Endothelial cell of umbilical vein (primary cell): ENCODE results near the gene SNX4. TPM values are rescaled to one million over a fixed set of nuclear protein-coding genes. Genes with fewer than 3 reads are reported as not detected.

ENCODE experiments used
- BruUV-seq: library from RNA; stranded (reverse); fragments of 400-500 nt; replicated peaks from 2 replicates; lab custom pipeline; 2021; lab: Mats Ljungman, UMichigan
- CTCF ChIA-PET: fragments of 300-600, 350-600 bp; sonication (Branson Sonifier 250); formaldehyde crosslinking; loops from one replicate; lab custom pipeline; 2021; ENCODE audit warnings: antibody characterized with exemption, inconsistent platforms; lab: Charles Lee
- POLR2A ChIA-PET: fragments of 300-600, 350-600 bp; sonication (Branson Sonifier 250); formaldehyde crosslinking; loops from one replicate; lab custom pipeline; 2021; ENCODE audit warnings: antibody characterized with exemption, inconsistent platforms; lab: Charles Lee
- DNase-seq: peaks from one replicate; pipeline ENCODE4 v3.0.0-alpha.2; 2011; ENCODE audit warnings: low read depth, low spot score
- FAIRE-seq: peaks from 2 replicates; lab custom pipeline; 2011; peaks lifted over from hg19 to GRCh38; lab: Jason Lieb, UNC
- H2AFZ ChIP-seq: 2 replicates; pipeline ENCODE4 v1.6.0; 2012; ENCODE audit warnings: low read depth, low read length, control low read depth, inconsistent platforms
- H3K27ac ChIP-seq: 2 replicates; pipeline ENCODE4 v1.5.1; 2011; ENCODE audit warnings: low read depth, mild to moderate bottlenecking, control low read depth, low read length, moderate library complexity; ENCODE audit not compliant: insufficient read depth
- H3K27me3 ChIP-seq, 2 experiments: 2 replicates each; pipeline versions ENCODE4 v1.6.0 to v1.6.1; 2011; ENCODE audit warnings: low read length in 2 of 2, mixed read lengths in 1 of 2; ENCODE audit not compliant: control insufficient read depth in 2 of 2, insufficient read depth in 2 of 2
- H3K36me3 ChIP-seq, 2 experiments: 2 replicates in 1 of 2; 3 replicates in 1 of 2; pipeline ENCODE4 v1.5.1; 2011; ENCODE audit warnings: low read length in 2 of 2, mild to moderate bottlenecking in 1 of 2, moderate library complexity in 1 of 2; ENCODE audit not compliant: control insufficient read depth in 2 of 2, insufficient read depth in 2 of 2; ENCODE audit errors: extremely low read depth in 1 of 2
- H3K4me1 ChIP-seq: 3 replicates; pipeline ENCODE4 v1.5.1; 2011; ENCODE audit warnings: mild to moderate bottlenecking, low read length; ENCODE audit not compliant: control insufficient read depth, insufficient read depth; ENCODE audit errors: extremely low read depth
- H3K4me2 ChIP-seq: 2 replicates; pipeline ENCODE4 v1.6.1; 2011; ENCODE audit warnings: low read length, control low read depth, mixed read lengths; ENCODE audit not compliant: insufficient read depth
- H3K4me3 ChIP-seq, 3 experiments: fragments of 200-600 bp in 1 of 3; sonication (generic), shearing (Covaris generic) in 1 of 3; replicated peaks in 1 of 3; 2 replicates each; pipeline ENCODE4 v1.5.1; 2011 to 2016; ENCODE audit warnings: control low read depth in 3 of 3, low read length in 3 of 3, mild to moderate bottlenecking in 2 of 3, inconsistent platforms in 1 of 3, low read depth in 1 of 3, moderate library complexity in 1 of 3; ENCODE audit not compliant: insufficient read depth in 1 of 3
- H3K79me2 ChIP-seq: 2 replicates; pipeline ENCODE4 v1.6.0; 2012; ENCODE audit warnings: low read length, inconsistent platforms; ENCODE audit not compliant: control insufficient read depth, insufficient read depth
- H3K9ac ChIP-seq: replicated peaks from 2 replicates; pipeline ENCODE3; 2011; ENCODE audit warnings: low read length, control low read depth; ENCODE audit not compliant: insufficient read depth; ENCODE audit errors: extremely low read depth
- H3K9me1 ChIP-seq: replicated peaks from 3 replicates; pipeline ENCODE4 v1.6.0; 2011; ENCODE audit warnings: mild to moderate bottlenecking, low read length; ENCODE audit not compliant: control insufficient read depth, insufficient read depth; ENCODE audit errors: extremely low read depth
- H3K9me3 ChIP-seq: replicated peaks from 2 replicates; pipeline ENCODE4 v1.5.1; 2012; ENCODE audit warnings: low read length, inconsistent platforms; ENCODE audit not compliant: control insufficient read depth, insufficient read depth
- H4K20me1 ChIP-seq: replicated peaks from 2 replicates; pipeline ENCODE3; 2011; ENCODE audit warnings: mild to moderate bottlenecking, low read length; ENCODE audit not compliant: control insufficient read depth, insufficient read depth; ENCODE audit errors: extremely low read depth
- CTCF ChIP-seq, 2 donors: IDR thresholded peaks; 1 replicate in 1 of 2; 2 replicates in 1 of 2; pipeline ENCODE4 v1.5.1; 2011; ENCODE audit warnings: low read length in 2 of 2, mild to moderate bottlenecking in 2 of 2, moderate library complexity in 2 of 2, control low read depth in 1 of 2, inconsistent platforms in 1 of 2, low read depth in 1 of 2; ENCODE audit not compliant: insufficient read depth in 1 of 2; ENCODE audit errors: extremely low read depth in 1 of 2
- EZH2 ChIP-seq: IDR thresholded peaks from 2 replicates; pipeline ENCODE4 v1.6.1; 2012; ENCODE audit warnings: borderline replicate concordance, low read depth, mild to moderate bottlenecking, moderate library complexity, low read length, inconsistent platforms; ENCODE audit not compliant: severe bottlenecking
- FOS ChIP-seq: IDR thresholded peaks from 2 replicates; pipeline ENCODE4 v1.6.1; 2011; ENCODE audit warnings: mild to moderate bottlenecking, low read length, moderate library complexity, borderline replicate concordance; ENCODE audit not compliant: insufficient read depth
- GATA2 ChIP-seq: IDR thresholded peaks from 2 replicates; pipeline ENCODE4 v1.7.0; 2011; ENCODE audit warnings: low read depth, mild to moderate bottlenecking, moderate library complexity, mixed read lengths, low read length; ENCODE audit not compliant: insufficient read length, insufficient read depth
- JUN ChIP-seq: IDR thresholded peaks from 2 replicates; pipeline ENCODE4 v1.6.1; 2011; ENCODE audit warnings: borderline replicate concordance, low read depth; ENCODE audit not compliant: insufficient read length, insufficient read depth
- MAX ChIP-seq: IDR thresholded peaks from 2 replicates; pipeline ENCODE4 v1.6.1; 2011; ENCODE audit not compliant: insufficient read depth, insufficient read length
- MYC ChIP-seq: IDR thresholded peaks from one replicate; pipeline ENCODE4 v1.6.1; 2011; ENCODE audit warnings: mild to moderate bottlenecking, low read depth, low read length
- POLR2A ChIP-seq: IDR thresholded peaks from 2 replicates; pipeline ENCODE4 v1.6.1; 2012; ENCODE audit warnings: low read depth, mild to moderate bottlenecking, control low read depth, low read length
- POLR2AphosphoS5 ChIP-seq: IDR thresholded peaks from 2 replicates; pipeline ENCODE4 v1.6.1; 2012; ENCODE audit warnings: low read depth, mild to moderate bottlenecking, control low read depth, low read length, moderate library complexity; ENCODE audit not compliant: insufficient read depth
- dilution Hi-C: fragments of 300-500 bp; cut with MboI; formaldehyde crosslinking; loops from one replicate; pipeline ENCODE4 v1.15.0; 2019; ENCODE audit warnings: low sequenced_read_pairs; ENCODE audit not compliant: extremely low pct_ligation_motif_present
- intact Hi-C: fragments of 100-400 bp; cut with micrococcal nuclease; formaldehyde crosslinking; loops from one replicate; pipeline ENCODE4 v1.10.0; 2022
- polyA plus RNA-seq, 4 experiments: library from polyadenylated mRNA; depleted of rRNA in 3 of 4; stranded (reverse) in 3 of 4; unstranded in 1 of 4; fragments of >200 nt; gene quantifications; 2 replicates each; pipeline versions ENCODE4 v1.2.1 to v1.2.3, GENCODE V29; 2011 to 2012; ENCODE audit warnings: missing spikeins in 1 of 4
- total RNA-seq: library from RNA; stranded (reverse); gene quantifications from 2 replicates; pipeline ENCODE4 v1.2.3, GENCODE V29; 2021

Gene SNX4
- total and polyA plus RNA-seq, 2 donors (not counting 3 experiments of a cell fraction or from before 2014, with no cell fraction given), result 7.5 to 39.2 TPM

- ChIA-PET POLR2A (no interaction called here), CTCF (interaction anchor here (1.0 to 1.2 kb wide), 2 partner anchors 21 to 513 kb away, joined by 3 to 4 read pairs; no protein-coding TSS in a partner anchor)
- intact Hi-C loops (no loop called here), dilution Hi-C loops (no loop called here)
- no peak overlapping the region for H3K27ac ChIP-seq
- H3K9me1 ChIP-seq, result no peaks in the 10 kb centered on the region
- H3K27me3 ChIP-seq, result no peaks in the 10 kb centered on the region
- H3K9me3 ChIP-seq, result no peaks in the 10 kb centered on the region
- H2AFZ ChIP-seq, result no peak overlapping the region
- TF ChIP-seq FOS, result no peak
- H3K36me3 ChIP-seq, result no peaks in the 10 kb centered on the region
- H4K20me1 ChIP-seq, result no peaks in the 10 kb centered on the region
- H3K4me3 ChIP-seq, result no peak overlapping the region
- H3K9ac ChIP-seq, result no peak overlapping the region
- H3K4me1 ChIP-seq, result no peaks in the 10 kb centered on the region
- DNase-seq (no peak), FAIRE-seq (no peak)
- no peak overlapping the region for H3K4me2 ChIP-seq
- BruUV-seq, result no TSS peak
- H3K79me2 ChIP-seq, result no peaks in the 10 kb centered on the region
Observed at GRCh38 chr3:125442506-125442905, 77.5 kb downstream of the SNX4 start.

- H2AFZ ChIP-seq, result no peak overlapping the region
- CTCF ChIA-PET, result interaction anchor here (0.7 to 3.5 kb wide), 5 partner anchors 9 to 512 kb away, joined by 3 to 23 read pairs (median 8); no protein-coding TSS in a partner anchor
- intact Hi-C loops, result no loop called here
Observed at GRCh38 chr3:125440970-125441369, 79.0 kb downstream of the SNX4 start.

More at GRCh38 chr3:125440970-125441369, 79.0 kb downstream of the SNX4 start:
- Histone ChIP-seq H3K27ac (no peak overlapping the region), H3K79me2 (no peaks in the 10 kb centered on the region), H3K9me3 (no peaks in the 10 kb centered on the region), H3K27me3 (no peaks in the 10 kb centered on the region), H3K9me1 (no peaks in the 10 kb centered on the region), H3K36me3 (no peaks in the 10 kb centered on the region), H3K4me2 (no peak overlapping the region), H3K4me3 (no peak overlapping the region), H3K4me1 (no peaks in the 10 kb centered on the region), H4K20me1 (no peaks in the 10 kb centered on the region), H3K9ac (no peak overlapping the region)
- FAIRE-seq, result no peak
- POLR2A ChIA-PET, result no interaction called here
- no peak for TF ChIP-seq EZH2
- no peak for TF ChIP-seq CTCF (IDR thresholded peaks at IDR 0.05; ENCODE audit: extremely low read depth in 1 of 2, insufficient read depth in 1 of 2, low read depth in 1 of 2, low read length in 2 of 2)
- TF ChIP-seq POLR2A, result no peak
- TF ChIP-seq MYC, result no peak
- TF ChIP-seq POLR2AphosphoS5, result no peak
- TF ChIP-seq FOS, result no peak
- no peak for TF ChIP-seq GATA2
- TF ChIP-seq JUN, result no peak
- TF ChIP-seq MAX, result no peak
- no TSS peak for BruUV-seq
- dilution Hi-C loops, result no loop called here
- DNase-seq, result no peak
